Urinary bladder (tissue), 4 donors: Measurements from ENCODE around the gene BABAM1. TPM values are rescaled to one million over a fixed set of nuclear protein-coding genes. Genes with fewer than 3 reads are reported as not detected.

Source experiments
- DNase-seq: peaks from one replicate; pipeline ENCODE4 v3.0.0-alpha.2; 2015; ENCODE audit errors: extremely low spot score
- H3K27ac ChIP-seq: one replicate; pipeline ENCODE4 v1.5.1; 2013; ENCODE audit warnings: low read depth, mild to moderate bottlenecking, moderate library complexity
- H3K36me3 ChIP-seq: one replicate; pipeline ENCODE4 v1.6.1; 2013; ENCODE audit warnings: mild to moderate bottlenecking, moderate library complexity; ENCODE audit not compliant: insufficient read depth
- H3K4me1 ChIP-seq: one replicate; pipeline ENCODE4 v1.6.1; 2013; ENCODE audit warnings: mild to moderate bottlenecking, moderate library complexity; ENCODE audit not compliant: insufficient read depth
- H3K4me3 ChIP-seq: one replicate; pipeline ENCODE4 v1.5.1; 2013; ENCODE audit warnings: low read depth, low read length
- WGBS: extraction: QIAGEN DNeasy Blood & Tissue Kit; methylation state at CpG from one replicate; pipeline ENCODE4 v1.1.7; 2013; 5-methylcytosine and 5-hydroxymethylcytosine counted together
- polyA plus RNA-seq: library from polyadenylated mRNA; stranded (reverse); fragments of 200-250 nt; gene quantifications from one replicate; pipeline ENCODE4 v1.2.3, GENCODE V29; 2013
- total RNA-seq: library from RNA; depleted of rRNA; stranded (reverse); fragments of >200 nt; gene quantifications from one replicate; pipeline ENCODE4 v1.2.3, GENCODE V29; 2014
- donor health status: healthy with polysubstance abuse.
- donor health status: healthy.

Gene BABAM1
- total and polyA plus RNA-seq, 2 donors: 46.2 to 78.2 TPM

- no peaks in the 10 kb centered on the region for H3K4me1 ChIP-seq
- DNase-seq: no peak
- no peak overlapping the region for H3K4me3 ChIP-seq
- no peak overlapping the region for H3K27ac ChIP-seq
- WGBS: 86% methylated on average over 15 of the region's 15 CpGs
- no peaks in the 10 kb centered on the region for H3K36me3 ChIP-seq
Measured at GRCh38 chr19:17249887-17250548, 17.2 kb upstream of the BABAM1 start.

- no peaks in the 10 kb centered on the region for H3K4me1 ChIP-seq
- no peaks in the 10 kb centered on the region for H3K36me3 ChIP-seq
- H3K27ac ChIP-seq: no peak overlapping the region
- H3K4me3 ChIP-seq: no peak overlapping the region
- DNase-seq: no peak
- WGBS: 86% methylated on average over 10 of the region's 10 CpGs
Measured at GRCh38 chr19:17254636-17255035, 12.6 kb upstream of the BABAM1 start.

- H3K36me3 ChIP-seq: no peaks in the 10 kb centered on the region
Measured at GRCh38 chr19:17255150-17255621, 12.1 kb upstream of the BABAM1 start.

GRCh38 chr19:17256130-17256529 lies 11.1 kb upstream of the BABAM1 start:
- 81% methylated on average over 3 of the region's 3 CpGs for WGBS
- no peaks in the 10 kb centered on the region for H3K4me1 ChIP-seq
- no peak for DNase-seq
- H3K36me3 ChIP-seq: no peaks in the 10 kb centered on the region
- no peak overlapping the region for H3K27ac ChIP-seq
- H3K4me3 ChIP-seq: no peak overlapping the region

More at GRCh38 chr19:17255150-17255621, 12.1 kb upstream of the BABAM1 start:
- Histone ChIP-seq H3K27ac (no peak overlapping the region), H3K4me3 (no peak overlapping the region), H3K4me1 (no peaks in the 10 kb centered on the region)
- WGBS: 72% methylated on average over 18 of the region's 18 CpGs
- no peak for DNase-seq

GRCh38 chr19:17259118-17259780 lies 8.0 kb upstream of the BABAM1 start:
- no peak for DNase-seq
- H3K4me3 ChIP-seq: no peak overlapping the region
- H3K4me1 ChIP-seq: no peaks in the 10 kb centered on the region
- 90% methylated on average over 9 of the region's 9 CpGs for WGBS
- H3K27ac ChIP-seq: no peak overlapping the region
- no peaks in the 10 kb centered on the region for H3K36me3 ChIP-seq

- no peak overlapping the region for H3K4me3 ChIP-seq
- 43% methylated on average over 1 of the region's 1 CpG for WGBS
- no peak for DNase-seq
- no peaks in the 10 kb centered on the region for H3K36me3 ChIP-seq
- no peak overlapping the region for H3K27ac ChIP-seq
- no peaks in the 10 kb centered on the region for H3K4me1 ChIP-seq
Measured at GRCh38 chr19:17259934-17260333, 7.3 kb upstream of the BABAM1 start.

GRCh38 chr19:17260842-17261325 lies 6.4 kb upstream of the BABAM1 start:
- no peak overlapping the region for H3K27ac ChIP-seq
- H3K4me1 ChIP-seq: no peaks in the 10 kb centered on the region
- WGBS: 23% methylated on average over 15 of the region's 15 CpGs
- no peak for DNase-seq
- H3K36me3 ChIP-seq: no peaks in the 10 kb centered on the region
- H3K4me3 ChIP-seq: no peak overlapping the region

- 63% methylated on average over 16 of the region's 16 CpGs for WGBS
Measured at GRCh38 chr19:17262557-17262956, 4.7 kb upstream of the BABAM1 start.

GRCh38 chr19:17263712-17264640 lies 3.3 kb upstream of the BABAM1 start:
- 85% methylated on average over 23 of the region's 23 CpGs for WGBS
- no peak overlapping the region for H3K27ac ChIP-seq
- no peak for DNase-seq
- H3K4me1 ChIP-seq: peaks cover 2% of the 10 kb centered on the region
- H3K4me3 ChIP-seq: peak overlapping the region; percentile 2
- H3K36me3 ChIP-seq: no peaks in the 10 kb centered on the region

More at GRCh38 chr19:17262557-17262956, 4.7 kb upstream of the BABAM1 start:
- no peak overlapping the region for H3K4me3 ChIP-seq
- H3K36me3 ChIP-seq: no peaks in the 10 kb centered on the region
- no peaks in the 10 kb centered on the region for H3K4me1 ChIP-seq
- no peak overlapping the region for H3K27ac ChIP-seq
- no peak for DNase-seq

GRCh38 chr19:17264641-17264979 lies 2.6 kb upstream of the BABAM1 start, which contains the start of gene USHBP1:
Gene USHBP1 (minus strand): TSS chr19:17264745. CDS start chr19:17264299, 446 bp downstream.
- DNase-seq: no peak
- no peak within 1 kb of the TSS for H3K27ac ChIP-seq
- peak within 1 kb of the TSS; percentile 2 for H3K4me3 ChIP-seq
- WGBS: 34% methylated on average over 5 of the region's 5 CpGs
- no peaks in the 10 kb centered on the region for H3K36me3 ChIP-seq
- peaks cover 2% of the 10 kb centered on the region for H3K4me1 ChIP-seq

- Histone ChIP-seq H3K27ac (no peak overlapping the region), H3K4me3 (no peak overlapping the region), H3K36me3 (no peaks in the 10 kb centered on the region), H3K4me1 (peaks cover 2% of the 10 kb centered on the region)
- WGBS: 92% methylated on average over 7 of the region's 7 CpGs
- DNase-seq: no peak
Measured at GRCh38 chr19:17266026-17266425, 1.2 kb upstream of the BABAM1 start.

- WGBS: 77% methylated on average over 12 of the region's 12 CpGs
- H3K36me3 ChIP-seq: no peaks in the 10 kb centered on the region
- DNase-seq: no peak
- no peak overlapping the region for H3K27ac ChIP-seq
- peaks cover 2% of the 10 kb centered on the region for H3K4me1 ChIP-seq
- no peak overlapping the region for H3K4me3 ChIP-seq
Measured at GRCh38 chr19:17266589-17266974, 661 bp upstream of the BABAM1 start.

- 96% methylated on average over 13 of the region's 13 CpGs for WGBS
- no peak overlapping the region for H3K4me3 ChIP-seq
- no peaks in the 10 kb centered on the region for H3K36me3 ChIP-seq
- peaks cover 2% of the 10 kb centered on the region for H3K4me1 ChIP-seq
- H3K27ac ChIP-seq: no peak overlapping the region
- no peak for DNase-seq
Measured at GRCh38 chr19:17268754-17269153, 1.5 kb downstream of the BABAM1 start.
